Nephron (organoid): Measurements from ENCODE around the gene TMEM225.

Source experiments
- H3K27ac Mint-ChIP-seq, 3 experiments: 2 replicates each; pipeline ENCODE4 v1.8.0; 2020; ENCODE audit warnings: mixed read lengths in 3 of 3, mild to moderate bottlenecking in 2 of 3, moderate library complexity in 1 of 3
- H3K27me3 Mint-ChIP-seq: 2 replicates; pipeline ENCODE4 v1.8.0; 2021; ENCODE audit warnings: low read depth, mild to moderate bottlenecking, moderate library complexity, mixed read lengths
- H3K36me3 Mint-ChIP-seq: 2 replicates; pipeline ENCODE4 v1.8.0; 2020; ENCODE audit warnings: low read depth, mixed read lengths
- H3K4me1 Mint-ChIP-seq: 2 replicates; pipeline ENCODE4 v1.8.0; 2020; ENCODE audit warnings: mixed read lengths
- H3K4me3 Mint-ChIP-seq, 3 experiments: 2 replicates each; pipeline ENCODE4 v1.8.0; 2020; ENCODE audit warnings: mild to moderate bottlenecking in 3 of 3, mixed read lengths in 3 of 3, moderate library complexity in 2 of 3
- H3K9me3 Mint-ChIP-seq: 2 replicates; pipeline ENCODE4 v1.8.0; 2020; ENCODE audit warnings: mixed read lengths
- CTCF ChIP-seq, 3 experiments: fragments of 200-600 bp; sonication (generic); IDR thresholded peaks; one replicate each; pipeline ENCODE4 v1.5.0; 2021; ENCODE audit warnings: antibody characterized with exemption in 3 of 3; ENCODE audit not compliant: unreplicated experiment in 3 of 3

The TMEM225 gene

GRCh38 chr11:123885570-123885969 is at the start of gene TMEM225:
TMEM225 (minus strand) TSS chr11:123885670; CDS start chr11:123885425, 245 bp downstream.
- no peak for TF ChIP-seq CTCF (IDR thresholded peaks at IDR 0.05; ENCODE audit: unreplicated experiment in 3 of 3)
- Mint-ChIP-seq H3K36me3 (no peaks in the 10 kb centered on the region), H3K4me1 (no peaks in the 10 kb centered on the region), H3K27ac (no peak within 1 kb of the TSS), H3K9me3 (no peaks in the 10 kb centered on the region), H3K27me3 (no peaks in the 10 kb centered on the region), H3K4me3 (no peak within 1 kb of the TSS)

GRCh38 chr11:123924027-123924426 is 38.6 kb upstream of the TMEM225 start:
- Mint-ChIP-seq H3K4me3 (no peak overlapping the region), H3K27me3 (no peaks in the 10 kb centered on the region), H3K27ac (no peak overlapping the region), H3K4me1 (no peaks in the 10 kb centered on the region), H3K9me3 (no peaks in the 10 kb centered on the region), H3K36me3 (no peaks in the 10 kb centered on the region)
- no peak for TF ChIP-seq CTCF (IDR thresholded peaks at IDR 0.05; ENCODE audit: unreplicated experiment in 3 of 3)

- Mint-ChIP-seq H3K36me3 (no peaks in the 10 kb centered on the region), H3K27ac (no peak overlapping the region), H3K4me3 (no peak overlapping the region), H3K9me3 (no peaks in the 10 kb centered on the region), H3K4me1 (no peaks in the 10 kb centered on the region), H3K27me3 (no peaks in the 10 kb centered on the region)
- no peak for TF ChIP-seq CTCF (IDR thresholded peaks at IDR 0.05; ENCODE audit: unreplicated experiment in 3 of 3)
Observed at GRCh38 chr11:123920943-123921342, 35.5 kb upstream of the TMEM225 start.

- H3K27me3 Mint-ChIP-seq: no peaks in the 10 kb centered on the region
- no peak overlapping the region for H3K4me3 Mint-ChIP-seq
- no peaks in the 10 kb centered on the region for H3K36me3 Mint-ChIP-seq
- no peak for TF ChIP-seq CTCF (IDR thresholded peaks at IDR 0.05; ENCODE audit: unreplicated experiment in 3 of 3)
- no peak overlapping the region for H3K27ac Mint-ChIP-seq
- no peaks in the 10 kb centered on the region for H3K9me3 Mint-ChIP-seq
- H3K4me1 Mint-ChIP-seq: peaks cover 5% of the 10 kb centered on the region
Observed at GRCh38 chr11:123905826-123906225, 20.4 kb upstream of the TMEM225 start.

GRCh38 chr11:123904932-123905331 is 19.5 kb upstream of the TMEM225 start:
- no peaks in the 10 kb centered on the region for H3K27me3 Mint-ChIP-seq
- H3K4me1 Mint-ChIP-seq: peaks cover 5% of the 10 kb centered on the region
- no peaks in the 10 kb centered on the region for H3K36me3 Mint-ChIP-seq
- no peak for TF ChIP-seq CTCF (IDR thresholded peaks at IDR 0.05; ENCODE audit: unreplicated experiment in 3 of 3)
- no peak overlapping the region for H3K27ac Mint-ChIP-seq
- H3K4me3 Mint-ChIP-seq: no peak overlapping the region
- no peaks in the 10 kb centered on the region for H3K9me3 Mint-ChIP-seq

- no peaks in the 10 kb centered on the region for H3K9me3 Mint-ChIP-seq
- H3K4me3 Mint-ChIP-seq: no peak overlapping the region
- TF ChIP-seq CTCF (IDR thresholded peaks at IDR 0.05; ENCODE audit: unreplicated experiment in 3 of 3): no peak
- no peaks in the 10 kb centered on the region for H3K36me3 Mint-ChIP-seq
- H3K27me3 Mint-ChIP-seq: no peaks in the 10 kb centered on the region
- peaks cover 5% of the 10 kb centered on the region for H3K4me1 Mint-ChIP-seq
- no peak overlapping the region for H3K27ac Mint-ChIP-seq
Observed at GRCh38 chr11:123903932-123904331, 18.5 kb upstream of the TMEM225 start.
